ENCODE data around the gene NKX2-4.

DNA sequence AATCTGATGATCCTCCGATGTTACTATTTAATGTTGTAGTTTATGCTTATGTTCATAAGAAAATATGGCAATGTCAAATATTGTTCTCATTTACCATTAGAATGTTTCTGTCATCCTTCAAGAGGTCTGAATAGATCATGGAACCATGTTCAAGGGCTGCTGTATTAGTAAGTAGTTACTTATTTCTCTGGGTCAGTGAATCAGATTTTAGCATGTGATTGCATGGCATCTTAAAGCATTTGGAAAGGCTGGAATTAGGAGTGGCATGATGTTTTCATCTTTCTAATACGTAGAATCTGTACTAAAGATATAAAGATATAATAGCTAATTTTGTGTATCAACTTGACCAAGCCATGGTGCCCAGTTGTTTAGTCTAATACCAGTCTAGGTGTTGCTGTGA is 40.5 kb upstream of the NKX2-4 start:
- TF ChIP-seq, protein P1, sequence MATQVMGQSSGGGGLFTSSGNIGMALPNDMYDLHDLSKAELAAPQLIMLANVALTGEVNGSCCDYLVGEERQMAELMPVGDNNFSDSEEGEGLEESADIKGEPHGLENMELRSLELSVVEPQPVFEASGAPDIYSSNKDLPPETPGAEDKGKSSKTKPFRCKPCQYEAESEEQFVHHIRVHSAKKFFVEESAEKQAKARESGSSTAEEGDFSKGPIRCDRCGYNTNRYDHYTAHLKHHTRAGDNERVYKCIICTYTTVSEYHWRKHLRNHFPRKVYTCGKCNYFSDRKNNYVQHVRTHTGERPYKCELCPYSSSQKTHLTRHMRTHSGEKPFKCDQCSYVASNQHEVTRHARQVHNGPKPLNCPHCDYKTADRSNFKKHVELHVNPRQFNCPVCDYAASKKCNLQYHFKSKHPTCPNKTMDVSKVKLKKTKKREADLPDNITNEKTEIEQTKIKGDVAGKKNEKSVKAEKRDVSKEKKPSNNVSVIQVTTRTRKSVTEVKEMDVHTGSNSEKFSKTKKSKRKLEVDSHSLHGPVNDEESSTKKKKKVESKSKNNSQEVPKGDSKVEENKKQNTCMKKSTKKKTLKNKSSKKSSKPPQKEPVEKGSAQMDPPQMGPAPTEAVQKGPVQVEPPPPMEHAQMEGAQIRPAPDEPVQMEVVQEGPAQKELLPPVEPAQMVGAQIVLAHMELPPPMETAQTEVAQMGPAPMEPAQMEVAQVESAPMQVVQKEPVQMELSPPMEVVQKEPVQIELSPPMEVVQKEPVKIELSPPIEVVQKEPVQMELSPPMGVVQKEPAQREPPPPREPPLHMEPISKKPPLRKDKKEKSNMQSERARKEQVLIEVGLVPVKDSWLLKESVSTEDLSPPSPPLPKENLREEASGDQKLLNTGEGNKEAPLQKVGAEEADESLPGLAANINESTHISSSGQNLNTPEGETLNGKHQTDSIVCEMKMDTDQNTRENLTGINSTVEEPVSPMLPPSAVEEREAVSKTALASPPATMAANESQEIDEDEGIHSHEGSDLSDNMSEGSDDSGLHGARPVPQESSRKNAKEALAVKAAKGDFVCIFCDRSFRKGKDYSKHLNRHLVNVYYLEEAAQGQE (IDR thresholded peaks at IDR 0.05; ENCODE audit: borderline replicate concordance) = no peak
- TF ChIP-seq, protein P1 (CRISPR knock-in tag; IDR thresholded peaks at IDR 0.05; ENCODE audit: low read depth) = no peak
- TF ChIP-seq POLR2B (IDR thresholded peaks at IDR 0.05; ENCODE audit: low read depth, partially characterized antibody) (no peak), EP300 (IDR thresholded peaks at IDR 0.05; ENCODE audit: low read length) (no peak), ZNF121 (CRISPR knock-in tag; conservative IDR thresholded peaks at IDR 0.05) (no peak), CBX3 (IDR thresholded peaks at IDR 0.05; ENCODE audit: borderline replicate concordance in 1 of 2, low read length in 2 of 2) (no peak), HOXB6 (CRISPR knock-in tag; IDR thresholded peaks at IDR 0.05; ENCODE audit: borderline replicate concordance) (no peak)
